CD14-positive monocyte (primary cell): ENCODE results near the gene UBE2G2. TPM values are rescaled to one million over a fixed set of nuclear protein-coding genes. Genes with fewer than 3 reads are reported as not detected.

ENCODE experiments used
- DNase-seq, 3 donors: peaks; one replicate each; pipeline ENCODE4 v3.0.0-alpha.2; 2011 to 2022
- H2AFZ ChIP-seq: 2 replicates; pipeline ENCODE4 v1.6.0; 2012; ENCODE audit warnings: mild to moderate bottlenecking, low read depth, low read length, inconsistent platforms; ENCODE audit not compliant: insufficient read depth, poor library complexity, severe bottlenecking
- H3K27ac ChIP-seq, 2 donors: 1 replicate in 1 of 2; 2 replicates in 1 of 2; pipeline ENCODE4 v1.5.1; 2012 to 2013; ENCODE audit warnings: low read length in 2 of 2, control low read depth in 1 of 2, inconsistent platforms in 1 of 2, low read depth in 1 of 2, mild to moderate bottlenecking in 1 of 2
- H3K27me3 ChIP-seq, 2 donors: one replicate each; pipeline versions ENCODE4 v1.6.0 to v1.6.1; 2011 to 2013; ENCODE audit warnings: low read length in 2 of 2; ENCODE audit not compliant: control insufficient read depth in 2 of 2, insufficient read depth in 2 of 2
- H3K36me3 ChIP-seq, 2 donors: replicated peaks in 1 of 2; 1 replicate in 1 of 2; 2 replicates in 1 of 2; pipeline versions ENCODE4 v1.5.1 to v1.6.1; 2012 to 2013; ENCODE audit warnings: low read length in 2 of 2, control low read depth in 1 of 2, inconsistent platforms in 1 of 2, mild to moderate bottlenecking in 1 of 2; ENCODE audit not compliant: insufficient read depth in 2 of 2, control insufficient read depth in 1 of 2
- H3K4me1 ChIP-seq, 2 donors: 1 replicate in 1 of 2; 2 replicates in 1 of 2; pipeline versions ENCODE4 v1.5.1 to v1.6.1; 2012 to 2013; ENCODE audit warnings: low read length in 2 of 2, control low read depth in 1 of 2, inconsistent platforms in 1 of 2, mild to moderate bottlenecking in 1 of 2, moderate library complexity in 1 of 2; ENCODE audit not compliant: insufficient read depth in 2 of 2, control insufficient read depth in 1 of 2
- H3K4me2 ChIP-seq: replicated peaks from 2 replicates; pipeline ENCODE3; 2012; ENCODE audit warnings: low read length, moderate library complexity, mild to moderate bottlenecking; ENCODE audit not compliant: poor library complexity, severe bottlenecking; ENCODE audit errors: extremely low read depth
- H3K4me3 ChIP-seq, 3 experiments: fragments of 200-600 bp in 1 of 3; sonication (generic) in 1 of 3; replicated peaks in 1 of 3; 1 replicate in 2 of 3; 2 replicates in 1 of 3; pipeline ENCODE4 v1.5.1; 2011 to 2013; ENCODE audit warnings: low read length in 3 of 3, mild to moderate bottlenecking in 3 of 3, control low read depth in 2 of 3, low read depth in 2 of 3, inconsistent platforms in 1 of 3, moderate library complexity in 1 of 3
- H3K79me2 ChIP-seq: 2 replicates; pipeline ENCODE4 v1.6.0; 2012; ENCODE audit warnings: mild to moderate bottlenecking, control low read depth, inconsistent platforms, low read length, moderate library complexity; ENCODE audit not compliant: insufficient read depth
- H3K9ac ChIP-seq: 2 replicates; pipeline ENCODE4 v1.6.0; 2017; ENCODE audit warnings: low read length, mild to moderate bottlenecking; ENCODE audit not compliant: insufficient read depth, poor library complexity, severe bottlenecking
- H3K9me3 ChIP-seq, 2 donors: replicated peaks in 1 of 2; 1 replicate in 1 of 2; 2 replicates in 1 of 2; pipeline versions ENCODE4 v1.5.1 to v1.6.1; 2012 to 2013; ENCODE audit warnings: low read length in 2 of 2, control low read depth in 1 of 2; ENCODE audit not compliant: control insufficient read depth in 1 of 2, insufficient read depth in 1 of 2
- H4K20me1 ChIP-seq: 2 replicates; pipeline ENCODE4 v1.6.0; 2012; ENCODE audit warnings: mild to moderate bottlenecking, low read length, control low read depth, moderate library complexity; ENCODE audit not compliant: insufficient read depth
- H3K27ac Mint-ChIP-seq, 7 donors: one replicate each; pipeline ENCODE4 v1.8.0; 2020; ENCODE audit warnings: mild to moderate bottlenecking in 7 of 7, mixed read lengths in 7 of 7, moderate library complexity in 6 of 7, inconsistent platforms in 2 of 7
- H3K27me3 Mint-ChIP-seq, 3 donors: one replicate each; pipeline ENCODE4 v1.8.0; 2021 to 2022; ENCODE audit warnings: low read depth in 3 of 3, mild to moderate bottlenecking in 3 of 3, mixed read lengths in 3 of 3, moderate library complexity in 3 of 3, inconsistent platforms in 1 of 3
- H3K36me3 Mint-ChIP-seq, 2 donors: one replicate each; pipeline ENCODE4 v1.8.0; 2020; ENCODE audit warnings: mixed read lengths in 2 of 2, inconsistent platforms in 1 of 2, mild to moderate bottlenecking in 1 of 2
- H3K4me1 Mint-ChIP-seq: one replicate; pipeline ENCODE4 v1.8.0; 2020; ENCODE audit warnings: mild to moderate bottlenecking, mixed read lengths
- H3K4me3 Mint-ChIP-seq, 2 donors: one replicate each; pipeline ENCODE4 v1.8.0; 2020; ENCODE audit warnings: mild to moderate bottlenecking in 2 of 2, mixed read lengths in 2 of 2, moderate library complexity in 1 of 2
- H3K9me3 Mint-ChIP-seq, 7 donors: one replicate each; pipeline ENCODE4 v1.8.0; 2020 to 2022; ENCODE audit warnings: mixed read lengths in 7 of 7, mild to moderate bottlenecking in 6 of 7, moderate library complexity in 6 of 7, inconsistent platforms in 2 of 7
- CTCF ChIP-seq: fragments of 200-600 bp; IDR thresholded peaks from one replicate; pipeline ENCODE4 v1.8.0; 2022; ENCODE audit warnings: antibody characterized with exemption, mild to moderate bottlenecking
- WGBS: methylation state at CpG from one replicate; pipeline ENCODE4 v1.1.5; 2013; ENCODE audit warnings: missing lambda C conversion rate; ENCODE audit not compliant: insufficient coverage; 5-methylcytosine and 5-hydroxymethylcytosine counted together
- intact Hi-C, 2 donors: fragments of 100-400 bp; cut with micrococcal nuclease; formaldehyde crosslinking; loops; one replicate each; pipeline versions ENCODE4 v1.15.0 to v1.15.1; 2023
- polyA plus RNA-seq, 3 donors: library from polyadenylated mRNA; depleted of rRNA in 1 of 3; unstranded in 2 of 3; stranded (reverse) in 1 of 3; fragments of 300-500 nt in 2 of 3; fragments of >200 nt in 1 of 3; fragmentation: Illumina TruSeq in 2 of 3; gene quantifications; 1 replicate in 2 of 3; 2 replicates in 1 of 3; pipeline ENCODE4 v1.2.3, GENCODE V29; 2012 to 2021

The UBE2G2 gene
- polyA plus RNA-seq, 3 donors, result 22.5 to 123 (median 31.0) TPM

- TF ChIP-seq CTCF, result no peak
- Histone ChIP-seq H4K20me1 (no peaks in the 10 kb centered on the region), H3K4me1 (no peaks in the 10 kb centered on the region), H3K27ac (no peak overlapping the region), H3K4me2 (no peak overlapping the region), H3K36me3 (peaks cover 1 to 6% of the 10 kb centered on the region in 2 donors), H3K9me3 (no peaks in the 10 kb centered on the region), H2AFZ (no peak overlapping the region), H3K4me3 (no peak overlapping the region), H3K27me3 (no peaks in the 10 kb centered on the region), H3K79me2 (no peaks in the 10 kb centered on the region), H3K9ac (no peak overlapping the region)
- Mint-ChIP-seq H3K4me1 (peaks cover 3% of the 10 kb centered on the region), H3K9me3 (no peaks in the 10 kb centered on the region), H3K4me3 (no peak overlapping the region), H3K36me3 (peaks cover 9 to 11% of the 10 kb centered on the region in 2 donors), H3K27ac (no peak overlapping the region), H3K27me3 (peaks cover 0 to 4% (median 2%) of the 10 kb centered on the region in 3 donors)
- WGBS, result 86% methylated on average over 24 of the region's 26 CpGs
- no peak for DNase-seq
- intact Hi-C loops, result no loop called here
Measured at GRCh38 chr21:44764319-44765230, 37.0 kb downstream of the UBE2G2 start.

GRCh38 chr21:44763451-44764318 is 37.9 kb downstream of the UBE2G2 start:
- peaks cover 0 to 4% (median 4%) of the 10 kb centered on the region in 3 donors for H3K27me3 Mint-ChIP-seq
- H3K27me3 ChIP-seq, result no peaks in the 10 kb centered on the region
- no peak overlapping the region for H2AFZ ChIP-seq
- H3K4me2 ChIP-seq, result no peak overlapping the region
- H3K4me3 Mint-ChIP-seq, result no peak overlapping the region
- TF ChIP-seq CTCF, result no peak
- no peak overlapping the region for H3K4me3 ChIP-seq
- peaks cover 4% of the 10 kb centered on the region in 2 donors for H3K36me3 Mint-ChIP-seq
- no peaks in the 10 kb centered on the region for H3K4me1 ChIP-seq
- intact Hi-C loops, result no loop called here
- no peaks in the 10 kb centered on the region for H3K79me2 ChIP-seq
- H3K27ac Mint-ChIP-seq, result no peak overlapping the region
- no peaks in the 10 kb centered on the region for H3K9me3 Mint-ChIP-seq
- no peaks in the 10 kb centered on the region for H3K9me3 ChIP-seq
- no peaks in the 10 kb centered on the region for H3K36me3 ChIP-seq
- H3K4me1 Mint-ChIP-seq, result peaks cover 3% of the 10 kb centered on the region
- no peak overlapping the region for H3K9ac ChIP-seq
- no peak overlapping the region for H3K27ac ChIP-seq
- no peak for DNase-seq
- WGBS, result 96% methylated on average over 14 of the region's 25 CpGs
- H4K20me1 ChIP-seq, result no peaks in the 10 kb centered on the region
